Epithelial cell of esophagus (primary cell): ENCODE results near the gene FBXW11.

Experiments used
- DNase-seq: peaks from one replicate; pipeline ENCODE4 v3.0.0; 2010; ENCODE audit warnings: low read depth
- H3K4me3 ChIP-seq: 2 replicates; pipeline ENCODE4 v1.5.1; 2011; ENCODE audit warnings: mild to moderate bottlenecking, low read length, control low read depth
- TF ChIP-seq, protein P1 (sequence below): IDR thresholded peaks from 2 replicates; pipeline ENCODE4 v1.5.1; 2011; ENCODE audit warnings: low read depth, mild to moderate bottlenecking, low read length, control low read depth, inconsistent platforms; ENCODE audit not compliant: insufficient read depth; ENCODE audit errors: missing control alignments

The FBXW11 gene

DNA sequence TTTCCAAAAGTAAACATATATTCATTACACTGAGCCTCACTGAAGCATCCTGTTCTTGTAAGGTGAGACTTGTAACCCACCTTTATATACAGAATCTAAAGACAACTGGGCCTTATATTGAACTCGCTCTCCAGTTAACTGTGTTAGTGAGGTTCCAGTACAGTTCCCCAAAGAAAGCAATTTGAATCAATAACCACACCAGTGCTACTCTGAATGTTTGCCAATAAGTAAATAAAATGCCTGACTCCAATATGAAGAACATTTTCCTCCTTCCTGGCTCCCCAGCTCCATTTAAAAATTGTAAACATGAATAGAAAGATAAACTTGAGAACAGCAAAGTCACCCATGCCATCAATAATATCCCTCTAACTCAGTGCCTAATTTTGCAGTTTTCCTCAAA, 50.1 kb downstream of the FBXW11 start:
- DNase-seq, result no peak
- TF ChIP-seq, protein P1, sequence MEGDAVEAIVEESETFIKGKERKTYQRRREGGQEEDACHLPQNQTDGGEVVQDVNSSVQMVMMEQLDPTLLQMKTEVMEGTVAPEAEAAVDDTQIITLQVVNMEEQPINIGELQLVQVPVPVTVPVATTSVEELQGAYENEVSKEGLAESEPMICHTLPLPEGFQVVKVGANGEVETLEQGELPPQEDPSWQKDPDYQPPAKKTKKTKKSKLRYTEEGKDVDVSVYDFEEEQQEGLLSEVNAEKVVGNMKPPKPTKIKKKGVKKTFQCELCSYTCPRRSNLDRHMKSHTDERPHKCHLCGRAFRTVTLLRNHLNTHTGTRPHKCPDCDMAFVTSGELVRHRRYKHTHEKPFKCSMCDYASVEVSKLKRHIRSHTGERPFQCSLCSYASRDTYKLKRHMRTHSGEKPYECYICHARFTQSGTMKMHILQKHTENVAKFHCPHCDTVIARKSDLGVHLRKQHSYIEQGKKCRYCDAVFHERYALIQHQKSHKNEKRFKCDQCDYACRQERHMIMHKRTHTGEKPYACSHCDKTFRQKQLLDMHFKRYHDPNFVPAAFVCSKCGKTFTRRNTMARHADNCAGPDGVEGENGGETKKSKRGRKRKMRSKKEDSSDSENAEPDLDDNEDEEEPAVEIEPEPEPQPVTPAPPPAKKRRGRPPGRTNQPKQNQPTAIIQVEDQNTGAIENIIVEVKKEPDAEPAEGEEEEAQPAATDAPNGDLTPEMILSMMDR, result no peak
- H3K4me3 ChIP-seq, result no peak overlapping the region

DNA sequence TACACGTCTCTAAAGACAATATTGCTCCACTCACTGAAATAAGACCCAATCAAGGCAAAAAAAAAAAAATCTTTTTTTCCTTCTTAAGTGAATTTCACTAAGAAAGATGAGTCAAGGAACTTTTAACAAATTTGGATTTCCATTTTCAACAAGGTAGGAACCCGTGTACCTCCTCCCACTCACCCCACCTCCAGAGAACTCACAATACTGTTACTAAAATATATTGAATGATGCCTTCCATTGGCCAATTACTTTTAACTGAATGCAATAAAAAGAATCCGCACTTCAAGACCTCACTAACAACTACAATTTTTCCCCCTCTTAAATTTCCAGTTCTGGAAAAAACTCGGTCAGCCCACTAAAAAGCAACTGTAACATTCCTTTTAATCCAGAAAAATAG, 50.7 kb downstream of the FBXW11 start:
- H3K4me3 ChIP-seq, result no peak overlapping the region
- TF ChIP-seq, protein P1, result no peak
- no peak for DNase-seq

DNA sequence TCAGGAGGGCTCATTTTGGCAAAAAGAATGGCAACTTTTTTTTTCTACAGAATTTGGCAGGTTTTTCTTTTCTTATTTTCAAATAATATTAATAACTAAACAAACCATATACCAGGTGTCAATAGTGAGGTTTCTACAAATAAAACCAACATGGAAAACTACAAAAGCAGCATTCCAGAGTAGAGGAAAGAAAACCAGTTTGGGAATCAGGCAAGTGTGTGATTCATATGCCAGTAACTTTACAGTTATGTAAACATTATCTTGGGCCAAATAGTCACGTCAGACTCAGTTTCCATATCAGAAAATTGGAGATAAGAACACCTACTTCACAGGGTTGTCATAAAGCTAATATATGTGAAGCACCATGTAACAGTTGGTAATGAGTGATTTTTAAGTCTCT, 51.7 kb downstream of the FBXW11 start:
- peak; percentile 71 for DNase-seq
- TF ChIP-seq, protein P1, result no peak
- no peak overlapping the region for H3K4me3 ChIP-seq

DNA sequence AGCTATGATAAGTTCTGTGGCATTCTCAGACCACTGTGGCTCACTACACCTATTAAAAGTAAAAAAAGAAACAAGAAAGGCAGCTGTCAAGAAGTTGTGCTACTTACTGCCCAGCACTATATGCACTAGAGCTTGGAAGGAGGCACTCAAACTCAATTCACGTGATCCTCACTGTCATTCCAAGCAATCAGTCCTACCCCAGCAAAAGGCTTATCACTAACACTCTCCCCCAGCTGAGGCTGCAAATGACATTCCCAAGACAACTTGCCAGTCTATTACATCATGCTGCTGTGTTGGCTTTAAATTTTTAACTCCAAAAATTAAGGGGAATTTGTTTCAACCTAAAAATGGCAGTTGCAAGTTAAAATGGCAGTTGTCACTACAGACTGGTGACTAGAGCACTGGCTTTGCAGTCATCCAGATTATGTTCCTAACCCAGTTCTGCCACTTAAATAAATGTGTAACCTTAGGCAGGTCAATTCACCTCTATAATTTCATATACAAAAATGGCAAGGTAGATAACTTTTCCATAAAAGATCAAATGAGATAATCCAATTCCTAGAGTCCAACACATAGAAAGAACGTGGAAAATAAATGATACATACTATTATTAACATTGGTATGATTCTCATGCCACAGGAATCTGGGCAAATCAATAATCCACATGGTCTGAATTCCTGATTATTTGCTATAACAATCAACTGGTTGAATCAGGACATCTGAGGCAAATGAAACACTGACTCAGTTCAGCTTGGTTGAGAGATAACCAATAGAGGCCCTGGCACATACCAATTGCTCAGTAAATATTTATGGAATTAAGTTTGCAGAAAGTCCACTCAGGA, 52.4 kb downstream of the FBXW11 start:
- H3K4me3 ChIP-seq, result no peak overlapping the region
- DNase-seq, result peak; percentile 61

DNA sequence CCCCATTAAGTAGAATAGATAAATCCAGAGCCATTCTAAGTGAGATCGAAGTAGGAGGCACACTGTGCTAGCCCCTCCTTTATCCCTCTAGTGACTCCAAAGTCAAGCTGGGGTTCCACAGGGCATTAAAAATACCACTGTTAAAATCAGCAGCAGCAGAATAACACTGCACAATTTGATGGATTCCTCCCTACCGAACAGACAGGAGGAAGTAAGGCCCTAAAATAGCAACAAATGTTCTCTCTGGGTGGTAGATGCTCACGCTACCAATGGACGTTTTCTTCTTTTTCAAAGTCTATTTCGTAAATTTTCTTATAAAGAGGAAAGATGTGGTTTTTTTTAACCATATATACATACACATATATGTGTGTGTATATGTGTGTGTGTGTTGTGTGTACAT, 54.4 kb downstream of the FBXW11 start:
- no peak overlapping the region for H3K4me3 ChIP-seq
- TF ChIP-seq, protein P1, result no peak
- DNase-seq, result no peak

More for the DNA sequence above, 52.4 kb downstream of the FBXW11 start:
- TF ChIP-seq, protein P1, result no peak

DNA sequence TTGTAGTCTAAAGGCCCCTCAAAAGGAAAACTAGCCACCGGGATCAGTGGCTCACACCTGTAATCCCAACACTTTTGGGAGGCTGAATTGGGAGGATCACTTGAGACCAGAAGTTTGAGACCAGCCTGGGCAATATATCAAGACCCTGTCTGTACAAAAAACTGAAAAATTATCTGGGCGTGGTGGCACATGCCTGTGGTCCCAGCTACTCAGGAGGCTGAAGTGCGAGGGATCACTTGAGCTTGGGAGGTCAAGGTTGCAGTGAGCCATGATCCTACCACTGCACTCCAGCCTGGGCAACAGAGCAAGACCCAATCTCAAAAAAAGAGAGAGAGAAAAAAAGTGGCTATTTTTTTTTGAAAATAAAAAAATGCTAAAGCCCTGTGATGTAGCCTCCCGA, 55.2 kb downstream of the FBXW11 start:
- H3K4me3 ChIP-seq, result no peak overlapping the region
- TF ChIP-seq, protein P1, result no peak
- DNase-seq, result no peak
